D721Med (cell line): ENCODE data around the gene INSIG1.

Source experiments
- DNase-seq: peaks from one replicate; pipeline ENCODE4 v3.0.0; 2011; ENCODE audit warnings: low spot score; ENCODE audit not compliant: insufficient read length
- FAIRE-seq: peaks from 2 replicates; lab custom pipeline; 2011; peaks lifted over from hg19 to GRCh38; lab: Jason Lieb, UNC
- TF ChIP-seq, protein P1 (sequence below): IDR thresholded peaks from 2 replicates; pipeline ENCODE4 v1.5.1; 2012; ENCODE audit warnings: mild to moderate bottlenecking, control low read depth; ENCODE audit not compliant: insufficient read depth; ENCODE audit errors: missing control alignments

Gene INSIG1

DNA sequence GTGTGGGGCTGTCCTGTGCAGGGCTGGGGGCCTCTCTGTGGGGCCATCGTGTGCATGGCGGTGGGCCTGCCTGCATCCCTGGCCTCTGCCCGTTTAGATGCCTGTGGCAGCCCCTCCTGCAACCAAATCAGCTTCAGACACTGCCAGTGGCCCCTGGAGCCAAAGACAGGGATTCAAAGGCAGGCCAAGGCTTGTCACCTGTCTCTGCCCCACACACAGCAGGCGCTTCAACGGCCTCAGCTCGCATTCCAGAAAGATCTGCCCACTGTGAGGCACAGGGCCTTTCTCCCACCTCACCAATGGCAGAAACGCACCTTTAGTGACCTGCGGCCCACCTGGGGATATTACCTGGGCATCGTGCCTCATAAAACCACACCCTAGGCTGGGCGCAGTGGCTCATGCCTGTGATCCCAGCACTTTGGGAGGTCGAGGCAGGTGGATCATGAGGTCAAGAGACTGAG, 46.0 kb downstream of the INSIG1 start:
- TF ChIP-seq, protein P1, sequence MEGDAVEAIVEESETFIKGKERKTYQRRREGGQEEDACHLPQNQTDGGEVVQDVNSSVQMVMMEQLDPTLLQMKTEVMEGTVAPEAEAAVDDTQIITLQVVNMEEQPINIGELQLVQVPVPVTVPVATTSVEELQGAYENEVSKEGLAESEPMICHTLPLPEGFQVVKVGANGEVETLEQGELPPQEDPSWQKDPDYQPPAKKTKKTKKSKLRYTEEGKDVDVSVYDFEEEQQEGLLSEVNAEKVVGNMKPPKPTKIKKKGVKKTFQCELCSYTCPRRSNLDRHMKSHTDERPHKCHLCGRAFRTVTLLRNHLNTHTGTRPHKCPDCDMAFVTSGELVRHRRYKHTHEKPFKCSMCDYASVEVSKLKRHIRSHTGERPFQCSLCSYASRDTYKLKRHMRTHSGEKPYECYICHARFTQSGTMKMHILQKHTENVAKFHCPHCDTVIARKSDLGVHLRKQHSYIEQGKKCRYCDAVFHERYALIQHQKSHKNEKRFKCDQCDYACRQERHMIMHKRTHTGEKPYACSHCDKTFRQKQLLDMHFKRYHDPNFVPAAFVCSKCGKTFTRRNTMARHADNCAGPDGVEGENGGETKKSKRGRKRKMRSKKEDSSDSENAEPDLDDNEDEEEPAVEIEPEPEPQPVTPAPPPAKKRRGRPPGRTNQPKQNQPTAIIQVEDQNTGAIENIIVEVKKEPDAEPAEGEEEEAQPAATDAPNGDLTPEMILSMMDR, result no peak
- no peak for DNase-seq
- FAIRE-seq, result no peak

DNA sequence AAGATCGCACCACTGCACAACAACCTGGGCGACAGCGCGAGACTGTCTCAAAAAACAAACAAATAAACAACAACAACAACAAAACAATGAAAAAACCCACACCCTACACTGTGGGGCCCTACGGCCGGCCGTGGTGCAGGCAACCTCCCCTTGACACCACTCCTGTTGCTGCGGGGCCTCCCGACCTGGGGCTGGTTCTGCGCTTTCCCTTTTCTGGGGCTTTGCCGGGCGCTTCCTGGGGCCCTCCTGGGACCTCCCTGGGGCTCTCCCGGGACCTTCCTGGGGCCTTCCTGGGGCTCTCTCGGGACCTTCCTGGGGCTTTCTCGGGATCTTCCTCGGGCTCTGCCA, 46.6 kb downstream of the INSIG1 start:
- no peak for DNase-seq
- FAIRE-seq, result no peak
- TF ChIP-seq, protein P1, result no peak

DNA sequence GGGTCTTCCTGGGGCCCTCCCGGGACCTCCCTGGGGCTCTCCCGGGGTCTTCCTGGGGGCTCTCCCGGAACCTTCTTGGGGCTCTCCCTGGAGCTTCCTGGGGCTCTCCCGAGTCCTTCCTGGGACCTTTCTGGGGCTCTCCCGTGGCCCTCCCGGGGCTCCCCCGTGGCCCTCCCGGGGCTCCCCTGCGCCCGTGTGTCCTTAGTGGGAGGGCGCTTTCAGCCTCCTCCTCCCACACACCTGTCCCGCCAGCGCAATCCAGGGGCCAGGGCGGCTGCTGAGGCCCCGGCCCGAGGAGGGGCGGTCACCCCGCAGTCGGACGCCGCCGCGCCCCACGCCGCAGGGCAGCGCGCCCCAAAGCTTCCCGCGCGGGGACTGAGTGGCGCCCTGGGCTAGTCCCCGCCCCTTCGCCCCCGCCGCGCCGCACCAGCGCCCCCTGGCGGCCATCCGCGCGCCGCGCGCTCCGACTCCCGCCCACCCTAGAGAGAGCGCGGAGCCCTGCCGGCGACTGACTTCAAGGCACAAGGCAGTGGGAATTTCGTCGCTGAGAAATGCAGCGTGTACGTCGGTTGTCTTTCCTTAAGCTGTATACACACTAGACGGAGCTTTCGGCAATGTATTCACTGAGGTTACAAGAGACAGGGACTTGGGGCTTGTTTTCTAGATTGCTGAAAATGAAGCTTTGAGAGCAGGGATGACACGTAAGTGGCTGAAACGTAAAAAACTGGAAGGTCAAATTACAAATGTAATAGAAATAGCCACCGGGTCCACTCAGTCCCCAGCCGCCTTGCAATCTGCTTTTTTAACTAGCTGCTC, 47.1 kb downstream of the INSIG1 start:
- DNase-seq, result peak; percentile 65
- FAIRE-seq, result no peak

DNA sequence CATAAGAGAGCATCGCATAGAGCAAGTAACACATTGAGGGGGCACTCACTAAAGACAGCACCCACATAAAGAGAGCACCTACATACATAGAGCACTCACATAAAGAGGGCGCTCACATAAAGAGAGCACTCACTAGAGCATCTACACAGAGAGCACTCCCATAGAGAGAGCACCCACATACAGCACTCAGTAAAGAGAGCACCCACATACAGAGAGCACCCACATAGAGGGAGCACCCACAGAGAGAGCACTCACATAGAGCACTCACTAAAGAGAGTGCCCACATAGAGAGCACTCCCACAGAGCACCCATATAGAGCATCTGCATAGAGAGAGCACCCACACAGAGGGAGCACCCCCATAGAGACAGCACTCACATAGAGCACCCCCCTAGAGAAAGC, 47.8 kb downstream of the INSIG1 start:
- no peak for FAIRE-seq
- no peak for DNase-seq
- TF ChIP-seq, protein P1, result no peak

More for the DNA sequence above, 47.1 kb downstream of the INSIG1 start:
- TF ChIP-seq, protein P1, result peak; percentile 68

DNA sequence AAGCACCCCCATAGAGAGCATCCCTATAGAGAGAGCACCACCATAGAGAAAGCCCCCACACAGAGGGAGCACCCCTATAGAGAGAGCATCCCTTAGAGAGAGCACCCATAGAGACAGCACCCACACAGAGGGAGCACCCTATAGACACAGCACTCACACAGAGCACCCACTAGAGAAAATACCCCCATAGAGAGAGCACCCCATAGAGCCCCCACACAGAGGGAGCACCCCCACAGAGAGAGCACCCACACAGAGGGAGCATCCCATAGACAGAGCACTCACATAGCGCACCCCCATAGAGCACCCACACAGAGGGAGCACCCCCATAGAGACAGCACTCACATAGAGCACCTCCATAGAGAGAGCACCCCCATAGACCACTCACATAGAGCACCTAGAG, 48.6 kb downstream of the INSIG1 start:
- FAIRE-seq (no peak), DNase-seq (no peak)
- TF ChIP-seq, protein P1, result no peak

DNA sequence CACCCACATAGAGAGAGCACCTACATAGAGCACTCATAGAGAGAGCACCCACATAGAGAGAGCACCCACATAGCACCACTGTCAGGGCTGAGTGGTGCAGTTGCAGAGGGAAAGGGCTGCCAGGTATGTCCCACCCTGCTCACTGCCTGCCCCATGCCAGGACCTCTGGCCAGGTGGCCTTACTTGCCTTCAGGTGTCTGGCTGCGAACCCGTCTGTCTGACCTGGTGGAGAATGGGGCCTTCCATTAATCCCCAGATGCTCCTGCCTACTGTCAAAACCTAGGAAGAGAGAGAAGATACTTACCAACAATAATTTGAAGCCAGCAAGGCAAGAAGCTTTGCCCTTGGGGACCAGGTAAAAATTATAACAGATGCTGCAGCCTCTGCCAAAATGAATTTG, 51.1 kb downstream of the INSIG1 start:
- FAIRE-seq (no peak), DNase-seq (no peak)
- TF ChIP-seq, protein P1, result no peak
